Stimulated activated naive CD8-positive, alpha-beta T cell treated with anti-CD3 and anti-CD28 coated beads, Interleukin-15, Interleukin-2, amounts not matched to agents 100 ng/mL and 50 ng/mL, for 24 hours (primary cell): ENCODE data around the gene NAGPA.

Experiments
- H3K27ac Mint-ChIP-seq: one replicate; pipeline ENCODE4 v1.8.0; 2021; ENCODE audit warnings: mild to moderate bottlenecking, mixed read lengths
- H3K27me3 Mint-ChIP-seq: one replicate; pipeline ENCODE4 v1.8.0; 2021; ENCODE audit warnings: mixed read lengths
- H3K36me3 Mint-ChIP-seq: one replicate; pipeline ENCODE4 v1.8.0; 2021; ENCODE audit warnings: low read depth, mixed read lengths
- H3K4me1 Mint-ChIP-seq: one replicate; pipeline ENCODE4 v1.8.0; 2021; ENCODE audit warnings: low read depth, mixed read lengths
- H3K4me3 Mint-ChIP-seq: one replicate; pipeline ENCODE4 v1.8.0; 2021; ENCODE audit warnings: mild to moderate bottlenecking, mixed read lengths
- H3K9me3 Mint-ChIP-seq: one replicate; pipeline ENCODE4 v1.8.0; 2021; ENCODE audit warnings: mixed read lengths

Gene NAGPA

GRCh38 chr16:5006348-5007193 is 27.2 kb downstream of the NAGPA start:
- peaks cover 6% of the 10 kb centered on the region for H3K27me3 Mint-ChIP-seq
- no peak overlapping the region for H3K4me3 Mint-ChIP-seq
- H3K4me1 Mint-ChIP-seq, result no peaks in the 10 kb centered on the region
- H3K9me3 Mint-ChIP-seq, result no peaks in the 10 kb centered on the region
- H3K27ac Mint-ChIP-seq, result no peak overlapping the region
- no peaks in the 10 kb centered on the region for H3K36me3 Mint-ChIP-seq

GRCh38 chr16:5005916-5006315 is 27.8 kb downstream of the NAGPA start:
- peaks cover 6% of the 10 kb centered on the region for H3K27me3 Mint-ChIP-seq
- no peaks in the 10 kb centered on the region for H3K36me3 Mint-ChIP-seq
- no peak overlapping the region for H3K27ac Mint-ChIP-seq
- no peak overlapping the region for H3K4me3 Mint-ChIP-seq
- H3K9me3 Mint-ChIP-seq, result no peaks in the 10 kb centered on the region
- no peaks in the 10 kb centered on the region for H3K4me1 Mint-ChIP-seq

GRCh38 chr16:5004311-5004710 is 29.4 kb downstream of the NAGPA start:
- no peaks in the 10 kb centered on the region for H3K4me1 Mint-ChIP-seq
- no peaks in the 10 kb centered on the region for H3K36me3 Mint-ChIP-seq
- H3K4me3 Mint-ChIP-seq, result no peak overlapping the region
- H3K27me3 Mint-ChIP-seq, result peaks cover 3% of the 10 kb centered on the region
- H3K27ac Mint-ChIP-seq, result no peak overlapping the region
- H3K9me3 Mint-ChIP-seq, result no peaks in the 10 kb centered on the region

GRCh38 chr16:5003828-5004227 is 29.9 kb downstream of the NAGPA start:
- H3K4me1 Mint-ChIP-seq, result no peaks in the 10 kb centered on the region
- no peak overlapping the region for H3K4me3 Mint-ChIP-seq
- H3K36me3 Mint-ChIP-seq, result no peaks in the 10 kb centered on the region
- H3K9me3 Mint-ChIP-seq, result no peaks in the 10 kb centered on the region
- H3K27ac Mint-ChIP-seq, result no peak overlapping the region
- peaks cover 3% of the 10 kb centered on the region for H3K27me3 Mint-ChIP-seq

DNA sequence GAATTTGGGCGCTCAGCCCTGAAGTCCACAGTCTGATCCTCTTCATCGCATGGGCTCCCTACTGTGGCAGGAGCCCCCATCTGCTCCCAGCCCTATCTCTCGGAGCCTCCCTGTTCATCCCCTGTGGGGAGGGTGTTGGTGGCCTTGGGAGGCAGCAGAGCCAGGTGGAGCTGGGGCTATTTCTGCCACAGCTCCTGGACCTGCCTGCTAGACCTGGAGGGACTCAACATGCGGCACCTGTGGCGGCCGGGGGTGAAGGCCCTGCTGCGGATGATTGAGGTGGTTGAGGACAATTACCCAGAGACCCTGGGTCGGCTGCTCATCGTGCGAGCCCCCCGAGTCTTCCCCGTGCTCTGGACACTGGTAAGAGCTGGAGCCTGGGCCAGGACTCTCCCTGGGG is 30.5 kb downstream of the NAGPA start:
- H3K4me1 Mint-ChIP-seq, result no peaks in the 10 kb centered on the region
- no peak overlapping the region for H3K4me3 Mint-ChIP-seq
- H3K27ac Mint-ChIP-seq, result no peak overlapping the region
- H3K9me3 Mint-ChIP-seq, result no peaks in the 10 kb centered on the region
- peaks cover 3% of the 10 kb centered on the region for H3K27me3 Mint-ChIP-seq
- no peaks in the 10 kb centered on the region for H3K36me3 Mint-ChIP-seq

GRCh38 chr16:5002699-5003143 is 31.0 kb downstream of the NAGPA start:
- Mint-ChIP-seq H3K9me3 (no peaks in the 10 kb centered on the region), H3K27ac (no peak overlapping the region), H3K27me3 (peaks cover 3% of the 10 kb centered on the region), H3K4me3 (no peak overlapping the region), H3K4me1 (no peaks in the 10 kb centered on the region), H3K36me3 (no peaks in the 10 kb centered on the region)

DNA sequence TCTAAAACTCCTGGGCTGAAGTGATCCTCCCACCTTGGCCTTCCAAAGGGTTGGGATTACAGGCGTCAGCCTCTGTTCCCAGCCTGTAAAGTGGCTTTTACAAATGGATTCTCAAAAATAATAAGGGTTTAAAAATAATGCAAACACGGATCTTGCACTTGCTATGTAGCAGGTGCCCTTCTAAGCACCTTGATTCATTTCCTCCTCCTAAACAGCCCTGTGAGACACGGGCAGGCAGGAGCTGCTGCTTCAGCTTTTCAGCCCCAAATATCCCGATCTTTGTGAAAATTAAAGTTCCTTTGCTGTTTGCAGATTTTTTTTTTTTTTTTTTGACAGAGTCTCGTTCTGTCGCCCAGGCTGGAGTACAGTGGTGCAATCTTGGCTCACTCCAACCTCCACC is 31.7 kb downstream of the NAGPA start:
- no peaks in the 10 kb centered on the region for H3K36me3 Mint-ChIP-seq
- H3K27me3 Mint-ChIP-seq, result peaks cover 3% of the 10 kb centered on the region
- no peak overlapping the region for H3K4me3 Mint-ChIP-seq
- no peaks in the 10 kb centered on the region for H3K9me3 Mint-ChIP-seq
- no peak overlapping the region for H3K27ac Mint-ChIP-seq
- H3K4me1 Mint-ChIP-seq, result no peaks in the 10 kb centered on the region

- H3K9me3 Mint-ChIP-seq, result no peaks in the 10 kb centered on the region
- no peak overlapping the region for H3K4me3 Mint-ChIP-seq
- H3K27me3 Mint-ChIP-seq, result peaks cover 3% of the 10 kb centered on the region
- H3K36me3 Mint-ChIP-seq, result no peaks in the 10 kb centered on the region
- no peak overlapping the region for H3K27ac Mint-ChIP-seq
- H3K4me1 Mint-ChIP-seq, result no peaks in the 10 kb centered on the region
Measured at GRCh38 chr16:5001571-5001970, 32.2 kb downstream of the NAGPA start.

DNA sequence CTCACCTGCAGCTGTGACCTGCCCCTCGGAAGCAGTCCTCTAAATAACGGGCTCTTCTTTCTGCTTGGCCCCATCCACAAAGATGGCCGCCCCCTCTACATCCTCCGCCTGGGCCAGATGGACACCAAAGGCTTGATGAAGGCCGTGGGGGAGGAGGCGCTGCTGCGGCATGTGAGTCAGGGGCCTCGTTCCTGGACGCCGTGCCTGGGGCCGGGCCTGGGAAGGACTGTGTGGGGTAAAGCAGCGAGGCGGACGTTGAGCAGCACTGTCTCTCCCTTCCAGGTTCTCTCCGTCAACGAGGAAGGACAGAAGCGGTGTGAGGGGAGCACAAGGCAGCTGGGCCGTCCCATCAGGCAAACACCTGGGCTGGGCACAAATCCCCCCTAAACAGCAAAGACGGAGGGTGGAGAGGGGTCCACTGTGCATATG is 33.1 kb downstream of the NAGPA start:
- no peaks in the 10 kb centered on the region for H3K9me3 Mint-ChIP-seq
- no peak overlapping the region for H3K4me3 Mint-ChIP-seq
- no peaks in the 10 kb centered on the region for H3K4me1 Mint-ChIP-seq
- no peaks in the 10 kb centered on the region for H3K36me3 Mint-ChIP-seq
- no peak overlapping the region for H3K27ac Mint-ChIP-seq
- H3K27me3 Mint-ChIP-seq, result peaks cover 10% of the 10 kb centered on the region

DNA sequence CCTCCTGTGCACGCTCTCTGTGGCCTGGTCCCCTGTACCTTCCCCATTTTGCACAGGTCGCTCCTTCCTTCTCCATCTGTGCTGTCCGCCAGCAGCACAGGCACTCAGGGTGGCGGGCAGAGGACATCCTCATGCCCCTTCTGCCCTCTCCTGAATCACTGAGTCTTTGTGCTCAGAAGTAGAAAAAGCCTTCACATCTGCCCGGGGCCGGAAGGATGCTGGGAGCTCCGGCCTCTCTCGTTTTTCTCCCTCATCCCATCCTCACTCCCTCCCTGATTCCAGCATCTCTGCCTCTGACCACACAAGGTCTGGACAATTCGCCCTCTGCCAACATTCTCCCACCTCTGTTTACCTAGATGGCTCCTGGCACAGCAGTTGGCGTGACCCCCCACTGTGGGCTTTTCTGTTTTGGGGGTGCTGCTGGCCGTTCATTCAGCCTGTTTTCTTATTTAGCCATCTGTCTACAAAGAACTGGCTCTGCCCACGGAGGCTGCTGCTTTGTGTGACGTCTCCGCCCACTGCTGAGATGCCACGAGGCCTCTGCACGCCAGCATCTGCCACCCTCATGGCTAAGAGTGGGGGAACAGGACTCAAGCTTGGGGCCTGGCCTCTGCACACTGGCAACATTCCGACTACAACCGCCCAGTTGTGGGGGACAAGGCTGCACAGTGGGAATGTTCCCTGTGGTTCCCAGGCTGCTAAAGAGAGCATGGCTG is 38.9 kb downstream of the NAGPA start:
- H3K36me3 Mint-ChIP-seq, result no peaks in the 10 kb centered on the region
- no peak overlapping the region for H3K27ac Mint-ChIP-seq
- peaks cover 7% of the 10 kb centered on the region for H3K27me3 Mint-ChIP-seq
- H3K9me3 Mint-ChIP-seq, result no peaks in the 10 kb centered on the region
- no peak overlapping the region for H3K4me3 Mint-ChIP-seq
- no peaks in the 10 kb centered on the region for H3K4me1 Mint-ChIP-seq

- H3K9me3 Mint-ChIP-seq, result no peaks in the 10 kb centered on the region
- H3K27me3 Mint-ChIP-seq, result peaks cover 34% of the 10 kb centered on the region
- H3K4me1 Mint-ChIP-seq, result no peaks in the 10 kb centered on the region
Measured at GRCh38 chr16:4991754-4992153, 42.0 kb downstream of the NAGPA start.

DNA sequence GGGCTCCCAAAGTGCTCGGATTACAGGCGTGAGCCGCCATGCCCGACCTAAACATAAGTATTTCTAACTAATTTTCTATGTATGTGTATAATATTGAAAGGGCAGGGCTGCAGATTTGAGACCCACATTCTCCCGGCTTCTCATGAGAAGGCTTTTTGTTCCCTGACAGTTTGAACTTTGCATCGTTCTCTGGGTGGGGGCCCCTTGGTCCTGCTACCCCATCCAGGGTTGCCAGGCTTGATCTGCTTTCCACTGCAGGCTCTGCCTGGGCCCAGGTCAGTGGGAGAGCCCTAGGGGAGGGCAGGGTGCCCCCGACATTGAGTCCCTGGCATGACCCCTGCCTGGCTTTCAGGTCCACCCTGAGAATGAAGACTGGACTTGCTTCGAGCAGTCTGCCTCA is 43.3 kb downstream of the NAGPA start:
- no peaks in the 10 kb centered on the region for H3K4me1 Mint-ChIP-seq
- H3K36me3 Mint-ChIP-seq, result peaks cover 3% of the 10 kb centered on the region
- H3K4me3 Mint-ChIP-seq, result no peak overlapping the region
- peaks cover 4% of the 10 kb centered on the region for H3K9me3 Mint-ChIP-seq
- H3K27ac Mint-ChIP-seq, result no peak overlapping the region
- peaks cover 34% of the 10 kb centered on the region for H3K27me3 Mint-ChIP-seq

More at GRCh38 chr16:4991754-4992153, 42.0 kb downstream of the NAGPA start:
- Mint-ChIP-seq H3K27ac (no peak overlapping the region), H3K36me3 (no peaks in the 10 kb centered on the region), H3K4me3 (no peak overlapping the region)

DNA sequence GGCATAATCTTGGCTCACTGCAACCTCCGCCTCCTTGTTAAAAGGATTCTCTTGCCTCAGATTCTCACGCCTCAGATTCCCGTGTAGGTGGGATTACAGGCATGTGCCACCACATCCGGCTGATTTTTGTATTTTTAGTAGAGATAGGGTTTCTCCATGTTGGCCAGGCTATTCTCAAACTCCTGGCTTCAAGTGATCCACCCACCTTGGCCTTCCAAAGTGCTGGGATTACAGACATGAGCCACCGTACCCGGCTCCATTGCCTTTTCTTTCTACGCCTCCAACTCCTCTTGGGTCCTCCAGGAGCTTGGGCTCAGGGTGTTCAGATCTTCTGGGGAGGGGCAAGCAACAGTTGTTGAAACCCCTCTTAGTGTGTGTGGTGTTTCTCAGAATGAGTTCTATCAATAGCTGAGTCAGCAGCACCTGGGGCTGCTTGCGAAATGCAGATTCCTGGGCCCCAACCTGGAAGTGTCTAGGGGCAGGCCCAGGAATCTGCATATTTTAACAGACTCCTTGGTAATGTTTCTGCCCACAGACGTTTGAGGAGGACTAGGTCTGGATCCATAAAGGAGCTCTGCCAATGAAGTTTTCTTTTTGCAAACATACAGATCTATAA is 44.2 kb downstream of the NAGPA start:
- H3K27me3 Mint-ChIP-seq, result peaks cover 37% of the 10 kb centered on the region
- H3K27ac Mint-ChIP-seq, result no peak overlapping the region
- peaks cover 4% of the 10 kb centered on the region for H3K9me3 Mint-ChIP-seq
- H3K4me3 Mint-ChIP-seq, result no peak overlapping the region
- peaks cover 3% of the 10 kb centered on the region for H3K36me3 Mint-ChIP-seq
- H3K4me1 Mint-ChIP-seq, result no peaks in the 10 kb centered on the region

DNA sequence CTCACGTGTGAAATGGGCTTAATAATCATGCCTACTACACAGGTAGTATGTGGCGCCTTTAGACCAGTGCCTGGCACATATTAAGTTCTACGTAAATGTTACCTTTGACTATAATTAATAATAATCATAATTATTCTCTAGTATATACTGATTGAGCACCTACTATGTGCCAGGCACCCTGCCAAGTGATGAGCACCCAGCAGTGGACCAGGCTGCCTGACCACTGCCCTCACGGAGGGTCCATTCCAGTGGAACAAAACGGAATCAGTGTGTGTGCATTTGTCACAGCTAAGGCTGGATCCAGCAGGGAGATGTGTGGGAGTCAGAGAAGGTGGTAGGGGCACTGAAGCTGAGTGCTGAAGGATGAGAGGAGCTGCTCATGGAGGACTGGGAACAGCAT is 45.1 kb downstream of the NAGPA start:
- Mint-ChIP-seq H3K9me3 (peaks cover 4% of the 10 kb centered on the region), H3K36me3 (peaks cover 3% of the 10 kb centered on the region), H3K27ac (no peak overlapping the region), H3K4me3 (no peak overlapping the region), H3K27me3 (peaks cover 44% of the 10 kb centered on the region), H3K4me1 (no peaks in the 10 kb centered on the region)
